GM18511 (cell line): ENCODE results near the gene ATP6V0B.

Experiments
- ATAC-seq: cut with Tn5 transposase; IDR thresholded peaks from one replicate; pipeline ENCODE4 v1.9.1; 2021; ENCODE audit warnings: mild to moderate bottlenecking, moderate library complexity; ENCODE audit not compliant: unreplicated experiment

Gene ATP6V0B

GRCh38 chr1:43999455-43999854 is 24.7 kb downstream of the ATP6V0B start:
- no peak for ATAC-seq

DNA sequence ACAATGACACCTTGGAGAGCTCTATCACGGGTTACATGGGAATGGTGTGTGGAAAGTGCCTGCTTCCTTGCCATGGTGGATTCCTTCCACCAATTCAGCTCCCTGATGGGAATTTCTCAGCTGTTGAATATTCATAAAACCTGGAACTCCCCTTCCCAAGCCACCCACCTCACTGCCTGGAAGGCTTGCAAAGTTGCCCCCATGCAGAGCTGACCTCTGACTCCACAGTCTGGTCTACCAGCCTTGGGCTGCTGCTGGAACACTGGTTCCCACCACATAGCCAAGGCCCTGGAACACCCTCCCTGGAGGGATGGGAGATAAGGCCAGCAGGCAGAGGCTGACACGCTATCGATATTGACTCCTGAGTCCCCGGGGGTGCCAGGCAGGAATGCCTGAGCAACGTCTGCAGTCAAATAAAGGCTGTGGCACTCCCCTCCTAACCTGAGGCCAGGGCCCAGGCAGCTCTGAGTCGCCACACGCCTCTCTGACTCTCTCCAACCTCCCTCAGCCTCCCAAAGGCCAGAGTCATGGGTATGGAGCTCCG is 25.4 kb downstream of the ATP6V0B start:
- ATAC-seq = no peak

GRCh38 chr1:44002165-44002564 is 27.4 kb downstream of the ATP6V0B start:
- ATAC-seq = no peak

DNA sequence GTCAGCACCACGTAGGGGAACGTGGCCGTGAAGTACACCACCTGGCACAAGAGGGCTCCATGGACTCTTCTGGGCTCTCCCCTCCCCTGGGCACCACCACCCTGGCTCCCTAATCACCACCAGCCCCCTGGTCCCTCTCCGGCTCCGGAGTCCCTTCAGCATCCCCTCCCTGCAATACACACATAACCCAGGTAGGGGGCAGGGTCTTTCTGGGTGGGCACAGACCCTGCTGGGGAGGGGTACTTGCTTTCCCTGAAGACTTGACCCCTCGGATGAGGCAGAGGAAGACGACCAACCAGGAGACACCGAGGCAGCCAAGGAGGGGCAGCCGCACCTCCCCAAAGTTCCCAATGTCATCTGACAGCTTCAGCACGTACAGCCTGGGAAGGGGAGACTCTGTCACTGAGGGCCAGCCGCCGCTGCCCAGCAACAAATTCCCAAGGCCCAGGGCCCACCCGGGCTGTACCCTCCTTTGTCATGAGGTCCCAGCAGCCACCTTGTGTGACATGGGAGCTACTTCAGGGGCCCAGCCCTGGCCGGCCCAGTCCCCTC is 27.9 kb downstream of the ATP6V0B start:
- no peak for ATAC-seq

DNA sequence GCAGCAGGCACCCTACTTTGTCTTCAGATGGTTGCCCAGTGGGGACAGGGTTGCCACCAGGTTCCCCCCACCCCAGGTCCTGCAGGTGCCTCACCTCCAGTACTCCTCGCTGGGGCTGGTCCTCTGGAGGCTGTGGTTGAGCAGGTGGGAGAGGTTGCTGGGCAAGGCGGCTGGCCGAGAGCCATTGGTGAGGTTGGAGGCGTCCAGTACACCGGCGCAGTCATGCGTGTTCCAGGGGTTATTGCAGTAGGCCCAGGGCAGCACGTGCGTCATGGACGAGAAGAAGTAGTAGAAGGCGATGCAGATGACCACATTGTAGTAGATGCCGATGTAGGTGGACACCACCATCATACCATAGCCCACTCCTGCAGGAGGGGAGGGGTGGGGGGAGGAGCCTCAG is 33.5 kb downstream of the ATP6V0B start:
- ATAC-seq = no peak

DNA sequence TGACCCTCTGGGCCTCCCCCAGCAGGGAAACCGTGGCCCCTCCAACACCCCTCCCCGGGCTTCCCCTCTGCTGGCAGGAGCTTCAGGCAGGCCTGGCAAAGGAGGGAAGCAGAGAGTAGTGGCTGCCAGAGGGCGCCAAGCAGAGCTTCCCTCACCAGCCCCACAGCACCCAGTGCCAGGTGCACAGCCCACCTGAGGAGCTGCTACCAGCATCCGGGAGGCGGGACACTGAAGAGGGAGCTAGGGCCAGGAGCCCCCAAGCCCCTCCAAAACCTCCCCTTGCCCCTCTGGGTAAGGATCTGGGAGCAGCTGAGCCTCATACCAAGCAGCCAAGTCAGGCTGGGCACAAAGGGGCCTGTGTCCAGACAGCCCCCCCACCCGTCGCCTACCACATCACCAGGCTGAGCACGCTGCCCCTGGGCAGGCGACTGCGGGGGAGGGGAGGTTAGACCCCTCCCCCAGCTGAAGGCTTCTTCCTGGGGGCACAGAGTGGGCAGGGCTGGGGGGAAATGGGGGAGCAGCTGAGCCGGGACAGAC is 36.2 kb downstream of the ATP6V0B start:
- no peak for ATAC-seq

DNA sequence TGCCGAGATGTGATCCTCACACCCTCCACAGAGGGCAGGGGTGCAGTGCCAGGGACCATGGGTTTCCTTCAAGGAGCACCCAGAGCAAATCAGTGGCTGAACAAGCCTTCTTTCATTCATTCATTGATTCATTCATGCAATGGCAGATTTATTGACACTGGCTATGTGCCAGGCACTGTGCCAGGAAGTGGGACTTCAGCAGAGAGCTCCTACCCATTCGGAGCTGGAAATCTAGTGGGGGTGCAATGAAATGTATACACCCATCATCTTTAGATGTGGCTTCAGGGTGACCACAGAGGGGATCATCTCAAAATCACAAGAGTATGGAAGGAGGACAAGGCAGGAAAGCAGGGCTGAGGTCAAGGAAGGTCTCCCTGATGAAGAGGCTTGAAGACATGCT is 37.6 kb downstream of the ATP6V0B start:
- ATAC-seq = no peak

DNA sequence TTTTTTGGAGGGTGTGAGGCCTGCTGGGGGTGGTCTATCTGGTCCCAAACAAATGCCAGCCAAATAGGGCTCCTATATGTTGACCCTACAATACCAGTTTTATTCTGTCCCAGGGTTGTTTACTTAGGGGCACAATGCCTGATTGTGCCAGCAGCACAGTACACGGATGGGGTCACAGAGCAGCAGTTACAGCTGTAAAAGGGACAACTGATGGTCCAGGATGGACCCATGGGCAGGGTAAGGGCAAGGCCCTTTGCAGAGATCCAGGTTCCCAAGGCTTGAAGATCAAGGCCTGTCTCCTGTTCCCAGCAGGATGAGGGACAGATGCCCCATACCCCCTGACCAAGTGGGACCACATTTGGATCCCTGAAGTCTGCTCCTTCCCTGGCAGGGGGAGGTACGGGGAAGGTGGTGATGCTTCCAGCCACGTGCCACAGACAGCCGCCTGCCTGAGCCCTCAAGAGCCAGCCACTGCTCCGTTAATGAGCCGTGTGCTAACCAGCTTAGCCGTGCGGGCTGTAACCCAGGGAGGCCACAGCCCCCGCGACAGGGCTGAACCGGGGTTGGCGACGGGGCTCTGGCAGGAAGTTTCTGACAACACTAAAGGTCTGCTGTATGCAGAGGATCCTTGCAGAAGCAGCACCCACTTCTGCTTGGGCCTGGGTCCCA is 38.3 kb downstream of the ATP6V0B start:
- ATAC-seq = no peak

- ATAC-seq = no peak
Measured at GRCh38 chr1:44013949-44014348, 39.2 kb downstream of the ATP6V0B start.

DNA sequence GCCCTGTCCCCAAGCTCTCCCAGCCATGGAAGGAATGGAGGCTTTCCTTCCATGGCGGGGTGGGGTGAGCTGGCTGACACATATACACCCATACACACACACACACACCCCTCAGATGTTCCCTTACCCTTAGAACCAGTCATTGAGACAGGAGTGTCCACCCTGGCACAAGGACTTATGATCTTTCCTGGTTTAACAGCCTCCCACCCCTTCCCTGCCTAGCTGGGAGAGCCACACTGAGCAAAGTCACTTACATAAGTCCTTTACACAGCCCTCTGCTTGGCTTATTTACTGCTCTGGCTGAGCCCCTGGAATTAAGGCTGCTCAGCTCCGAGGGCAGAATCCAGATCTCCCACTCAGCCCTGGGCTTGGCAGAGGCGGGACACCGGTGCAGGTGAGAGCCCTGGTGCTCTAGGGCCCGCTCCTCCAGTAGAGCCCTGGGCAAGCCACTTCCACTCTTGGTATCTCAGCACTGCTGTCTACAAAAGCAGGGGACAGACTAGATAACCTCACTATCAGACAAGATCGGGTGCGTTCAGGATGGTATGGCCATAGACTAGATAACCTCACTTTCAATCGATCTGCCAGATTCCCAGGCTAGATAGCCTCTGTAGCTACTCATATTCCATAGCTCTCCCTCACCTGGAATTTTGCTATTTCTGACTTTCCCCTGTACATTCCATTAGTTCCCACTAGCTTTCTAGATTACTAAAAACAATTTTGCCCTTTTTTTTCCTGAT is 39.8 kb downstream of the ATP6V0B start:
- no peak for ATAC-seq

- ATAC-seq = no peak
Measured at GRCh38 chr1:44015206-44015605, 40.4 kb downstream of the ATP6V0B start.

DNA sequence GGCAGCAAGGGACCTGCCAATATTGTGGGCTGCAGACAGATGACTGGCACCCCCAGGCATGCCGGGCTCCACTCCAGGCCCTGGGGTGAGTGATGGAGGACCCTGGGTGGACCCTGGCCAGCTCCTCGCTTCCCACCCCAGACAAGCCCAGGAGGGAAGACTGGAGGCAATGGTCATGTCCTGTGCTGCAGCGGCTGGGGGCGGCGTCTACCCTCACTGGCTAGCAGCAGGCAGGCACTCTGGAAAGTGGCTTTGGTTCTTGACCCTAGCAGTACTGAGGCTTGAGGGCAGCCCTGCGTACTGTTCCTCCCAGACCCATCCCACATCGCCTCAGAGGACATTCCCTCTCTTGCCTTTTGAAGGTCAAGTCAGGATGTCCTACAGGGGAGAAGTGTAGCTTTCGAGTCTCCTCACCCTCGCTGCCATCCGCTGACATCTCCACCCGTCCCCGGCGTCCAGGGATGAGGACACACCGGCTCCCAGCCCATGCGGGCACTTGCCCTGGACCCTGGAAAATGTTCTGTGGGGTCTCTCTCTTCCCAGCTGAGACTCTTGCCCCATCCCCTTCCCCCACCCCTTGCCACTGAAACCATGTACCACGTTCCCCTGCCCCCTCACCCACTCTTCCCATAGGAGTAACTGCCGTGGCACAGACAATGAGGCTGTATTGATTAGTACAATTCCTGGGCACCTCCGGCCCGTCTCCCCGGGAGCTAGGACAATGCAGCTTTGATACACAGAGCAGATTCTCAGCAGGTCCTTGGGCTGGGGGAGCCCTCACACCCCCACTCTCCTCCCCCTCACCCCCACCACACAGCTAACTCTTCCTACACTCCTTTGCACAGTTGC is 41.5 kb downstream of the ATP6V0B start:
- ATAC-seq = no peak

DNA sequence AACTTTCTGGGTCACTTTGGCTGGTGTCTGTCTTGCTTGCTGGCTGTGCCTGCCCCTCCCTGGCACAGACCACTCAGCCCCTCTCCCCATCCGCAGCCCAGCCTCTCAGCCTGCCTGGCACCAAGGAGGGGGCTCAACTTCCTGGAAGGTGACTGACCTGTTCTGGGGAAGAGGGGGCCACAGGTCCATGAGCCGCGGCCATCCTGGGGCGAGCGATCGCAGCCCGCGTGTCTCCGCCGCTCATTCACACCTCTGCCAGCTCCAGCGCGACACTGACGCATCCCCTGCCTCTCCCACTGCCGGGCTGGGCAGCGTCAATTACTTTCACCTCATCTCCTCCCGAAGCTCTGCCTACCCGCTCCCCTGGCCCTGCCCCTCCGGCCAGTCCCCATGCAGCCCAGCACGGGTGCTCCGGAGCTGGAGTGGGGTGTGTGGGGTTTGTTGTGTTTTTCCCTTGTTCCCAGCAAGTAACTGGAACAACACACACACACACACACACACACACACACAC is 42.2 kb downstream of the ATP6V0B start:
- ATAC-seq = no peak

DNA sequence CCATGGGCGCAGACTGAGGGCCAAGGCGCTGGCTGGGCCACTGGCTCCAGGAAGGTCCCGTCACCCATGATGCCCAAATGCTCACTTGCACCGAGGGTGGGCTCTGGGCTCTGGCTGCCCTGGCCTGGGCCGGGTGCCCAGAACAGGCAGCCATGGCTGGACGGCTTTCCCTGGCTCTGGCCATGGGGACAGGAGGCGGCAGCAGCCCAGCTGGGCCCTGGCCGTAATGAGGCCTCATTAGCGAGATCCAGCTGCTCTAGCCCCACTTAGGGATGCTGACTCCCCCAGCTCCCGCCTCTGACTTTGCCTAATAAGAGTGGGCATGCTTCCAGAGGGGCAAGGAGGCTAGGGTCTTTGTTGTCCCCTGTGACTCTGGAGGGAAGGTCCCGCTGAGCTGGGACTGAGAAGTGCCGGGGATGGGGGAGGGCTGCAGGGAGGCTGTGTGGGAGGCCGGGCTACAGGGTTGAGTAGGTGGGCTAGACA is 44.7 kb downstream of the ATP6V0B start:
- no peak for ATAC-seq

- ATAC-seq = no peak
Measured at GRCh38 chr1:44020464-44020863, 45.7 kb downstream of the ATP6V0B start.

- no peak for ATAC-seq
Measured at GRCh38 chr1:44021156-44021555, 46.4 kb downstream of the ATP6V0B start.

DNA sequence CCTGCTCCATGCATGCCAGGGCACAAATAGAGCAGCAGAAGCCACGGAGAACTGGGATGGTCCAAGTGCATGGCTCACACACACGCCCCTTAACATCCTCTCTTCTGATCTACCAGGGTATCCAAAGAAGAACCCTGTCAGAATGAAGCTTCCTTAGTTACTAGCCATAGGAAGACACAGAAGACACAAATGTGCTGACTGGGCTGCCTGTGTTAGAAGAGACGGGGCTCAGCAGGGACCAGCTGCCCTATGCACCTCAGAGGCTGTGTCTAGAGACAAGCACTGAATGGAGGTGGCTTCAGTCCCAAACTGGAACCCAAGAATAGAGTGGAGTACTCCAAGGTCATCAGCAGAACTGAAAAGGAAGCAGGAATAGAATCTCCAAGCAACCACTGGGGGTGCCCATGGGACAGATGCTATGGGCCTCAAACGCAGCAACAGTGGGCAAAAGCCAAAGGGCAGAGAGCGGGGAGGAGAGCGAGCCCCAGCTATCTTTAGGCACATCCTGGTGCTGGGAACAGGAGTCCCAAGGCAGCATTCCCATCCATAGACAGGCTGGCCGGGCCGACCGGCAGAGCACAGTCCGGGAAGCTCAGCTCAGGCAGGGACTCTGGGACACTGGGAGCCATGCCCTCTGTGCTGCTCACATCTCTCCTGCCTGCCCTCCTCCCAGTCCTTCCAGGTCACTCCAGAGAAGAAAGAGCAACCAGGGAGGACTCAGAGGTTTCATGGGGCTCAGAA is 47.0 kb downstream of the ATP6V0B start:
- ATAC-seq = no peak

DNA sequence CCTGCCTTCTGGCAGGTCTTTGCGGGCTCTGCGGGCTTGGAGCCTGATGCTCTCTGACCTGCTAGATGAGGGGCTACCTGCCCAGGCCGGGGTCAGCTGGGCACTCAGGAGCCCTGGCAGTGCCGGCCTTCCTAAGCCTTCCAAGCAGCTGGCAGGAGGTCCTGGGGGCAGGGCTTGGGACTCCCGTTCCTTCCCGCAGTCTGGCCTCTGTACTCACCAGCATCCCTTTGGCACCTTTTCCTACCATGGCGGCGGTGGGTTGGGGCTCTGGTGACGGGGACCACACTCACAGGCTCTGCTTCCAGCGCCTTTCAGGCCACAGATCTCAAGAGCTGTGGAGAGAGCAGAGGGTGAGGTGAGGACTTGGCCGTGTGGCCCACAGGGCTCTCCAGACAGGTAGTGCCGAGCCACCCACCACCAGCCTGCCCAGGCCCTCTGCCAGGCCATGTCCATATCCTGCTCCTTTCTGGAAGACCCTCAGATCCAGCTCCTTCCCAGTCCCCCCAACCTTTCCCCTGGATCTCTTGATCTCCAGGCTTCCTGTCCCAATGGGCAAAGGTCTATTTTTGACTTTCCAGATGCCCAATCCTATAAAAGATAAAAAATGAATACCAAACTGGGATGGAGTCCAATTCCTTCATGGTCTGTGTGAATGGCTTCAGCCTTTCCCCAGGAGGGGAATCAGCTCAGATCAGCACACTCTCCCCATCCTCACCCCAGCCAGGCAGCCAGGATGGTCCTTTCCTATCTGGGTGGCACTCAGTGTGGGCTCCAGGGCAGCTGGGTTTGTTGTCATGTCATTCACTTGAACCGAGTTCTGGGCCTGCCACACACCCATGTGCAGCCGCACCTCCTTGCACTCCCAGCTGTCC is 49.5 kb downstream of the ATP6V0B start:
- ATAC-seq = no peak
